Measurements from ENCODE around the gene POP4.

GRCh38 chr19:29663861-29664752 is 58.0 kb downstream of the POP4 start:
- no peak for TF ChIP-seq CTCF (conservative IDR thresholded peaks at IDR 0.05; ENCODE audit: low read depth, low read length)
- TF ChIP-seq ELK1 (IDR thresholded peaks at IDR 0.05; ENCODE audit: borderline replicate concordance, low read depth, low read length): no peak
- TF ChIP-seq POLR2A (IDR thresholded peaks at IDR 0.05; ENCODE audit: low read depth, low read length): no peak
- no peak for TF ChIP-seq RFX5 (IDR thresholded peaks at IDR 0.05; ENCODE audit: low read depth, low read length)
- TF ChIP-seq BHLHE40 (IDR thresholded peaks at IDR 0.05; ENCODE audit: low read depth, low read length): no peak
- no peak for TF ChIP-seq RAD21 (IDR thresholded peaks at IDR 0.05; ENCODE audit: low read length)
- TF ChIP-seq RCOR1 (IDR thresholded peaks at IDR 0.05; ENCODE audit: insufficient replicate concordance, low read length): no peak
- TF ChIP-seq USF2 (IDR thresholded peaks at IDR 0.05; ENCODE audit: low read depth, low read length): no peak
- no peak for TF ChIP-seq MXI1 (IDR thresholded peaks at IDR 0.05; ENCODE audit: borderline replicate concordance, low read depth, low read length)
- TF ChIP-seq FOS (IDR thresholded peaks at IDR 0.05; ENCODE audit: low read depth, low read length): no peak
- TF ChIP-seq CEBPB (IDR thresholded peaks at IDR 0.05; ENCODE audit: low read depth, low read length): no peak
- TF ChIP-seq SMC3 (IDR thresholded peaks at IDR 0.05; ENCODE audit: low read depth, low read length): no peak
